GM21367 (cell line): ENCODE results near the gene SRSF4.

ENCODE experiments used
- ATAC-seq: cut with Tn5 transposase; IDR thresholded peaks from one replicate; pipeline ENCODE4 v1.9.1; 2021; ENCODE audit not compliant: unreplicated experiment

The SRSF4 gene

DNA sequence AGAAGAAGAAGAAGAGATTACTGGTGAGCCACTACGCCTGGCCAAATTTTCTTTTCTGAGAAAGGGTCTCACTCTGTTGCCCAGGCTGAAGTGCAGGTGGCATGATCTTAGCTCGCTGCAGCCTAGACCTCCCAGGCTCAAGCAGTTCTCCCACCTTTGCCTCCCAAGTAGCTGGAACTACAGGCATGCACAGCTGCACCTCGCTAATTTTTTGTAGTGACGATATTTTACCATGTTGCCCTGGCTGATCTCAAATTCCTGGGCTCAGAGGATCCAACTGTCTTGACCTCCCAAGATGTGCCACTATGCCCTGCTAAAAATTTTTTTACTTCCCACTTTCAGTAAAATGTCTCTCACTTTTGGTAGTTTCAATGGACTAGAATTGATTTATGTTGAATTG, 82.4 kb downstream of the SRSF4 start:
- no peak for ATAC-seq
